Gastroesophageal sphincter (tissue), 3 donors: Measurements from ENCODE around the gene KLK1.

Experiments
- CTCF ChIP-seq, 4 experiments: fragments of 200-600 bp in 2 of 4; fragments of 450-650 bp in 2 of 4; sonication (generic) in 1 of 4; IDR thresholded peaks; one replicate each; pipeline ENCODE4 v1.5.1; 2017 to 2019; ENCODE audit warnings: antibody characterized with exemption in 4 of 4, mild to moderate bottlenecking in 2 of 4, moderate library complexity in 2 of 4
- EP300 ChIP-seq: sonication (generic); formaldehyde crosslinking; IDR thresholded peaks from one replicate; pipeline ENCODE4 v1.6.1; 2017; ENCODE audit warnings: antibody characterized with exemption, mild to moderate bottlenecking
- POLR2AphosphoS5 ChIP-seq: sonication (generic); formaldehyde crosslinking; IDR thresholded peaks from one replicate; pipeline ENCODE4 v1.6.1; 2017; ENCODE audit warnings: antibody characterized with exemption

GRCh38 chr19:50815439-50815838, 8.1 kb downstream of the KLK1 start:
- TF ChIP-seq POLR2AphosphoS5 (no peak), CTCF (IDR thresholded peaks at IDR 0.05) (no peak), EP300 (no peak)
